HG03135 (cell line): ENCODE measurements around the gene SARDH.

Experiments used
- ATAC-seq: cut with Tn5 transposase; IDR thresholded peaks from one replicate; pipeline ENCODE4 v1.9.1; 2021; ENCODE audit warnings: mild to moderate bottlenecking, moderate library complexity; ENCODE audit not compliant: unreplicated experiment

Gene SARDH

GRCh38 chr9:133715295-133715865, 22.8 kb downstream of the SARDH start:
- ATAC-seq = no peak

- ATAC-seq = no peak
These were observed 23.4 kb downstream of the SARDH start for GRCh38 chr9:133714606-133715294.

- no peak for ATAC-seq
These were observed 24.1 kb downstream of the SARDH start for GRCh38 chr9:133713960-133714495.

GRCh38 chr9:133713150-133713959, 24.8 kb downstream of the SARDH start:
- ATAC-seq = no peak

- ATAC-seq = no peak
These were observed 25.7 kb downstream of the SARDH start for GRCh38 chr9:133712221-133713100.

GRCh38 chr9:133711428-133712220, 26.5 kb downstream of the SARDH start:
- no peak for ATAC-seq

GRCh38 chr9:133710661-133711427, 27.3 kb downstream of the SARDH start:
- ATAC-seq = no peak

- ATAC-seq = no peak
These were observed 28.2 kb downstream of the SARDH start for GRCh38 chr9:133709691-133710571.

- no peak for ATAC-seq
These were observed 29.0 kb downstream of the SARDH start for GRCh38 chr9:133709015-133709611.

GRCh38 chr9:133708246-133709014, 29.7 kb downstream of the SARDH start:
- no peak for ATAC-seq

GRCh38 chr9:133707763-133708245, 30.3 kb downstream of the SARDH start:
- no peak for ATAC-seq

- no peak for ATAC-seq
These were observed 30.9 kb downstream of the SARDH start for GRCh38 chr9:133707065-133707762.

GRCh38 chr9:133706307-133707050, 31.7 kb downstream of the SARDH start:
- no peak for ATAC-seq

- no peak for ATAC-seq
These were observed 32.6 kb downstream of the SARDH start for GRCh38 chr9:133705576-133705975.

- no peak for ATAC-seq
These were observed 33.4 kb downstream of the SARDH start for GRCh38 chr9:133704711-133705181.
